Colon (tissue), 2 donors: ENCODE measurements around the gene SLC19A2.

Experiments
- FAIRE-seq: peaks from 2 replicates; lab custom pipeline; 2012; peaks lifted over from hg19 to GRCh38; lab: Jason Lieb, UNC
- donor health status: control.
- donor health status: control.

SLC19A2 gene

DNA sequence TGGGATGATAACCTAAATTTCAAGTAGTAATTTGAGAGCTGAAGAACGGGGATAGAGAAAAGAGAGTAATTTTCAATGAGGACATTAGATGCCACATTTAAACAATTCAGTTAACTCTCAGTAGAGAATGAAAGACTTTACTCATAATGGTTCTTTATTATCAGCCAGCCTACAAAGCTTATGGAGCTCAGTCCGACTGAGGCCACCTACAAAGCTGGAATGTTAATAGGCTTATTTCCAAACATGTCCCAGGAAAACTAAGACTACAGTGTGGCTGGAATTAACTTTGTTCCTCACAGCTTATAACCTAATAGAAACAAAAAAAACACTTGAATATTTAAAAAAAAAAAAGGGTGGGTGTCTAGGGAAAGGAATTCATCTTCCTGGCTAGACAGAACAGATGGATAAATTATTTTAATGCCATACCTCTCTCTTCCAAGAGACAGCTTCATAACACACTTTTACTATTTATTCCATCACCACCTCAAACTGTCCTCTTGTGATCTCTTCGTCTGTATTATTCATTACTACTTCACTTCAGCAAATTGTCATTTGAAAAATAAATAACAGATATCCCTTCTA is 9.8 kb downstream of the SLC19A2 start:
- no peak for FAIRE-seq

DNA sequence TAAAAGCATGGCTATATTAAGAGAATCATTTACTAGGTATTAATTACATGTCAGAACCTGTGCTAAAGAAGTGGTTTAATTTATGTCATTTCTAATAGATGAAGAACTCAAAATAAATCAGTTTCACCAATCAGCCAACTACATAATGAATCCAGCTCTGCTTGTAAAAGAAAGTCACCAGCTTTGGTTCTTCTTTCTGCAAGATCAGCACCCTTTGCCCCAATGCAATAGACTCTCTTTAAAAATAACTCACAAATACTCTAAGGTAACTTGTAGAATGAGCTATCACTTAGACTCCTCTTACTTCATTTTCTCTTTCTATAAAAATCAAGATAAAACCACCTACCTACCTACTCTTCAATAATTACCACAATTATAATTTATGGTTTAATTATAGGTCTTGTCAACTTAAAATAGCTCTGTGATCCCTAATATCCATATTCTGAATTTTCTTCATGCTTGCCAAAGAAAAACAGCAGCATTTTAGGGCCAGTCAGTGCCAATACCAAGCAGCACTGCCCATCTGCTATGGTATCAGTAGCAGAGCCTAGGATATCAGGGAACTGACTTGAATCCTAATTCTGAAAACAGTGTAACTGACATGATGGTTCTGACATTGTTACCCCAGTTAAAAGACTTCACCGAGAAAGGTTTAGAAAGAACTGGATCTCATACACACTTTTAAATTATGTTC is 11.3 kb downstream of the SLC19A2 start:
- FAIRE-seq = no peak

DNA sequence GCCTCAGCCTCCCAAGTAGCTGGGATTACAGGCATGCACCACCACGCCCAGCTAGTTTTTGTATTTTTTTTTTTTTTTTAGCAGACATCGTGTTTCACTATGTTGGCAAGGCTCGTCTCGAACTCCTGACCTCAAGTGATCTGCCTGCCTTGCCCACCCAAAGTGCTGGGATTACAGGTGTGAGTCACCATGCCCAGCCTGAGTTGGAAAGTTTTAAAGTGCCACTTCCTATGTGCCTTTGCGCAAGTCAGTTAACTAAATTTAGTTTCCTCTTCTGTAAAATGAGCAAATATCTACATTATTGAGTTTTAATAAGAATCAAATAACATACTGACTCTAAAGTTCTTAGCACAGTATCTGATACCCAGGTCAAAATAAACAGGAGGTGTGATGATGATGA is 12.4 kb downstream of the SLC19A2 start:
- FAIRE-seq = no peak

GRCh38 chr1:169472738-169473137 is 13.0 kb downstream of the SLC19A2 start:
- FAIRE-seq = no peak

DNA sequence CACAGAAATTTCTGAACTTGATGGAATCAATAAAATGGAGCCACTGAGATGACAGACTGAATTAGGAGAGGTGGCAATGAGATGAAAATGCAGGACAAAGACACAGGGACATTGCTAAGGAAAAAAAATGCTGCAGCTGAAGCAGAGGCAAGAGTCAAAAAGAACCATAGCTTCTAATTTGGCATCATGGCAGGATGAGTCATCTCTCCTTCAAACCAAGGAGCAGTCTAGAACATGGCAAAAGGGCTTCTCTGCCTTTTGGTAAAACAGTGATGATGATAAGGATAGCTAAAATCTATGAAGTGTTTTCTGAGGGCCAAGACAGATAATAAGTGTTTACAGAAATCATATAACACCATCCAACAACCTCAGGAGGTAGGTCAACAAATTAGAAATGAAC is 16.8 kb downstream of the SLC19A2 start:
- no peak for FAIRE-seq

- no peak for FAIRE-seq
Measured at GRCh38 chr1:169466259-169467230, 19.2 kb downstream of the SLC19A2 start.

GRCh38 chr1:169465281-169465680 is 20.5 kb downstream of the SLC19A2 start:
- no peak for FAIRE-seq

- FAIRE-seq = no peak
Measured at GRCh38 chr1:169462385-169462784, 23.4 kb downstream of the SLC19A2 start.

DNA sequence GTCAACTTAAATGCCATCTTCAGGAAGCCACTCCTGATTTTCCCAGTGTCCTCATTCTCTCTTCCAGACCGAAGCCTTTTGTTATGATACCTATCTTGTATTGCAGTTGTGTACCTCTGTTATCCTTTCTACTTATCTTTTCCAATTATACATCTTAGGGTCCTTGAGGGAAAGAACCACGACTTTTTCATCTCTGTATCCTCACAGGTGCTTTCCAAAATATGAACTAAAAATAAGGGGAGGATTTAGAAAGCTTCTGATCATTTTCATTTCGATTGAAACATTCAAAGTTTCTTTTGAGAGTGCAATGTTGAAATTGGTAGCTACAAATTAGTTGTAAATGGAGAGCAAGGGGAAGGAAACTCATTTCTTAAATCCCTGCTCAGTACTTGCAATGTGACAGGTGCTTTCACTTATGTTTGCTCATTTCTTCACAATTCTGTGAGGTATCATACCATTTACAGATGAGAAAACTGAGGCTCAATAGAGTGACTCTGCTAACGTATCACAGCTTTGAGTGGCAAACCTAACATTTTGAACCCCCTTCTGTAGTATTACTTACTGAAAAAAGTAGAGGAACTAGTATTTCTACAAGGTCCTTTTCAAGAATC is 24.2 kb downstream of the SLC19A2 start:
- no peak for FAIRE-seq

GRCh38 chr1:169460191-169460833 is 25.4 kb downstream of the SLC19A2 start:
- FAIRE-seq = no peak

DNA sequence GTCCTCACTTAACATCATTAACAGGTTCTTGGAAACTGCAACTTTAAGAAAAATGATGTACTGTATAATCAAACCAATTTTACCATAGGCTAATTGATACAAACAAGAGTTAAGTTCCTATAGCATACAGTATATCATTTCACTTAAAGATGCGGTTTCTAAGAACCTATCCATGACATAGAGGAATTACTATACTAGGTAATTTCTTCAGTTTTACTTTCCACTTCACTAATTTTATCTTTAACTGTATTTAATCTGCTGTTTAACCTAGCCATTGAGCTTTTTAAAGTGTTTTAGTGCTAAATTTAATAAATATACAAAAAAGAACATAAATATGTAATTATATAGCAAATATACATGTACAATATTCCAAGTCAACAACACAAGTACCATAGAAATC is 28.3 kb downstream of the SLC19A2 start:
- no peak for FAIRE-seq

DNA sequence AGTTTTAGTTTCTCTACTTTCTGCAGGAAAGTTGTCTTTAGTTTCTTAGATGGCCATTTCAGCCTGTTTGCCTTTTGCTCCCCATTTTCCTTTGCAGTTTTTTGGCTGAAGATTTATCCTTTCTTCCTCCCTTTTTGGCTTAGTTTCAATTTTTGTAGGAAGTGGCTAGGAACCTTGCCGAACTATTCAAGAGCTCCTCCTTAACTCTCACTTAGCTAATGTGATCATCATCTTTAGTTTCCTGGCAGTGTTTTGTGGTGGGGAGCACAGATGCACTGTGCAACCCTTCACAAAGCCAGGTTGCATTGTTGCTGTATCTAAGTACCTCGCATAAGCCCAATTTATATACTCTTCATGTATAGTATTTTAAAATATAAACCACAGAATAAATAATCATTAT is 29.7 kb downstream of the SLC19A2 start:
- FAIRE-seq = no peak

GRCh38 chr1:169452921-169453320 is 32.8 kb downstream of the SLC19A2 start:
- FAIRE-seq = no peak

GRCh38 chr1:169451218-169451824 is 34.4 kb downstream of the SLC19A2 start:
- no peak for FAIRE-seq

- no peak for FAIRE-seq
Measured at GRCh38 chr1:169443923-169444322, 41.8 kb downstream of the SLC19A2 start.

- no peak for FAIRE-seq
Measured at GRCh38 chr1:169427081-169427641, 58.6 kb downstream of the SLC19A2 start, which contains the start of gene CCDC181. CCDC181 (minus strand) TSS chr1:169427474; CDS start chr1:169424927, 2,547 bp downstream.

DNA sequence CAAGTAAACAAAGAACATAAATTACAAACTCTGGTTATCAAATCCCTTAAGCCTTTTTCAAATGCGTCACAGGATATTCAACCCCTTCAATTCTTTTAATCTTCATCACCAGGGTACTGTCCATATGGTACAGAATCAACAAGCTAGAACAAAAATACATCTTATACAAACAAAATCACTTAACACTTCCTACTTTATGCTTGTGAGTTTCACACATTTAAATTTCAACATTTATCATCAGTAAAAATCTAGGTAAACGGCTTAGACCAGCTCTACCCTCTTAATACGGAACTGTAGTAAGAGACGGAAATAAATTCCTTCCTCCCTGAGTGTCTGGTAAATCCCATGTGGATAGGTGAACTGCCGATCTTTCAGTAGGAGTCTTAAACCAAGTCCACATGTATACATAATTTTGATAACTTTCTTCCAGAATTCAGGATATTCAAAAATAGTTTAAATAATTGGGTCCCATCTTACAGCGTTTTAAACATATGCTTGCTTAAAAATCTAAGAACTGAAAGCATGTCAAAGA is 59.5 kb downstream of the SLC19A2 start:
- no peak for FAIRE-seq

GRCh38 chr1:169421309-169421708 is 64.4 kb downstream of the SLC19A2 start:
- FAIRE-seq = no peak

DNA sequence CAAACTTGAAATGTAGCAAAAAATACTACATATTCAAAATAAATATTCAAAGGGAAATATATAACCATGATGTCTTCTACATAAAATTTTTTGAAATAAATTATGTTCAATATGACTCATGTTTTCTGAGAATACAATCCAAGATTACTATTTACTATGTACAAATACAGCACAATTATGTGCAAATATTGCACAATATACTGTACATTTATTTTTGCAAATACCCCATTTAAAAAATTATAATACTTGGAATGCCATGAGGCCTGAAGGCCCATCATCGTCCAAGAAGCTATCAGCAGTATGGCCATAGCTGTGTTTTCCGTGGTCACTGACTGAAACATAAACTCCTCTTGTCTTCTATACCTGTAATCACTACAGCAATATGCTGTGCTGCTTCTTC is 70.8 kb downstream of the SLC19A2 start:
- no peak for FAIRE-seq
